HCT116 (cell line): ENCODE measurements around the gene SLC7A5. TPM values are rescaled to one million over a fixed set of nuclear protein-coding genes. Genes with fewer than 3 reads are reported as not detected.

Experiments used
- ATAC-seq: fragments of 200-7000 bp; cut with Tn5 transposase; 2 replicates; pipeline ENCODE4 v1.9.1; 2020; ENCODE audit warnings: mild to moderate bottlenecking, moderate library complexity
- BruUV-seq: library from RNA; stranded (reverse); fragments of 400-500 nt; replicated peaks from 2 replicates; lab custom pipeline; 2021; lab: Mats Ljungman, UMichigan
- CTCF ChIA-PET: fragments of 300-600 bp; sonication (Branson Sonifier 250); formaldehyde crosslinking; loops from one replicate; lab custom pipeline; 2021; ENCODE audit warnings: antibody characterized with exemption; lab: Charles Lee
- POLR2A ChIA-PET: fragments of 300-600, 350-600 bp; sonication (Branson Sonifier 250); formaldehyde crosslinking; loops from one replicate; lab custom pipeline; 2021; ENCODE audit warnings: antibody characterized with exemption; lab: Charles Lee
- RAD21 ChIA-PET, 2 experiments: fragments of 300-600 bp; sonication (Branson Sonifier 250); formaldehyde crosslinking; loops; one replicate each; lab custom pipeline; 2023; ENCODE audit warnings: low total read pairs in 2 of 2; ENCODE audit not compliant: uncharacterized antibody in 2 of 2, unreplicated experiment in 2 of 2, low non-redundant PET in 1 of 2; lab: Charles Lee
- DNase-seq: peaks from one replicate; pipeline ENCODE4 v3.0.0-alpha.2; 2010; ENCODE audit warnings: low read depth, low spot score
- H2AFZ ChIP-seq: fragments of 200-600 bp; shearing (Covaris generic), sonication (generic); 2 replicates; pipeline ENCODE4 v1.6.1; 2017; ENCODE audit warnings: low read depth, mixed run types, mixed read lengths, antibody characterized with exemption, low read length; ENCODE audit not compliant: poor library complexity, severe bottlenecking
- H3K27ac ChIP-seq: 2 replicates; pipeline ENCODE4 v1.5.1; 2012; ENCODE audit warnings: low read depth, low read length
- H3K27me3 ChIP-seq: fragments of 200-600 bp; sonication (generic); 2 replicates; pipeline ENCODE4 v1.6.1; 2016; ENCODE audit warnings: mixed run types, low read length, mixed read lengths; ENCODE audit not compliant: insufficient read depth
- H3K36me3 ChIP-seq, 2 experiments: fragments of 200-500 bp in 1 of 2; fragments of 200-600 bp in 1 of 2; sonication (Bioruptor generic) in 1 of 2; sonication (generic) in 1 of 2; 2 replicates each; pipeline versions ENCODE4 v1.5.1 to v1.6.1; 2014 to 2016; ENCODE audit warnings: low read length in 2 of 2, inconsistent platforms in 1 of 2, mixed read lengths in 1 of 2, mixed run types in 1 of 2; ENCODE audit not compliant: insufficient read depth in 2 of 2, control insufficient read depth in 1 of 2
- H3K4me1 ChIP-seq, 2 experiments: fragments of 200-600 bp in 1 of 2; sonication (generic) in 1 of 2; 2 replicates each; pipeline versions ENCODE4 v1.5.1 to v1.6.1; 2012 to 2017; ENCODE audit warnings: low read length in 2 of 2, inconsistent platforms in 1 of 2, mild to moderate bottlenecking in 1 of 2, mixed read lengths in 1 of 2, mixed run types in 1 of 2, moderate library complexity in 1 of 2; ENCODE audit not compliant: insufficient read depth in 2 of 2, control insufficient read depth in 1 of 2
- H3K4me2 ChIP-seq: fragments of 200-600 bp; sonication (generic); 2 replicates; pipeline ENCODE4 v1.6.1; 2017; ENCODE audit warnings: mixed run types, low read length, mixed read lengths
- H3K4me3 ChIP-seq, 2 experiments: fragments of 200-600 bp in 1 of 2; sonication (generic) in 1 of 2; replicated peaks in 1 of 2; 2 replicates each; pipeline ENCODE4 v1.5.1; 2011 to 2016; ENCODE audit warnings: low read length in 2 of 2, control low read depth in 1 of 2, low read depth in 1 of 2, mild to moderate bottlenecking in 1 of 2, mixed read lengths in 1 of 2, mixed run types in 1 of 2
- H3K79me2 ChIP-seq: fragments of 200-600 bp; sonication (generic); 2 replicates; pipeline ENCODE4 v1.6.1; 2017; ENCODE audit warnings: mild to moderate bottlenecking, mixed run types, low read length, moderate library complexity, mixed read lengths; ENCODE audit not compliant: insufficient read depth
- H3K9ac ChIP-seq: fragments of 200-600 bp; sonication (generic); 2 replicates; pipeline ENCODE4 v1.6.1; 2016; ENCODE audit warnings: low read length, mixed read lengths
- H3K9me2 ChIP-seq: fragments of 200-600 bp; sonication (generic), shearing (Covaris generic); 2 replicates; pipeline ENCODE4 v1.6.1; 2017; ENCODE audit warnings: mixed run types, mild to moderate bottlenecking, moderate library complexity; ENCODE audit not compliant: insufficient read depth
- H3K9me3 ChIP-seq, 2 experiments: fragments of 200-500 bp in 1 of 2; fragments of 200-600 bp in 1 of 2; sonication (Bioruptor generic) in 1 of 2; sonication (generic) in 1 of 2; 2 replicates each; pipeline ENCODE4 v1.6.1; 2014 to 2017; ENCODE audit warnings: low read length in 2 of 2, mixed read lengths in 2 of 2, inconsistent platforms in 1 of 2, low read depth in 1 of 2, mild to moderate bottlenecking in 1 of 2, mixed run types in 1 of 2, moderate library complexity in 1 of 2; ENCODE audit not compliant: control insufficient read depth in 1 of 2, insufficient read depth in 1 of 2
- H4K20me1 ChIP-seq: fragments of 200-600 bp; sonication (generic), shearing (Covaris generic); 2 replicates; pipeline ENCODE4 v1.6.1; 2017; ENCODE audit warnings: mixed run types, mild to moderate bottlenecking, moderate library complexity; ENCODE audit not compliant: insufficient read depth
- CBX3 ChIP-seq: IDR thresholded peaks from 2 replicates; pipeline ENCODE4 v1.6.1; 2012; ENCODE audit warnings: low read depth
- CEBPB ChIP-seq: IDR thresholded peaks from 2 replicates; pipeline ENCODE4 v1.6.1; 2012; ENCODE audit warnings: low read depth
- ELF1 ChIP-seq: IDR thresholded peaks from 2 replicates; pipeline ENCODE4 v1.6.1; 2012; ENCODE audit warnings: low read depth, borderline replicate concordance
- EZH2 ChIP-seq: fragments of 200-600 bp; sonication (generic); IDR thresholded peaks from 2 replicates; pipeline ENCODE4 v1.6.1; 2017; ENCODE audit warnings: antibody characterized with exemption, mixed run types
- EZH2phosphoT487 ChIP-seq: fragments of 200-600 bp; IDR thresholded peaks from 2 replicates; pipeline ENCODE4 v1.6.1; 2018; ENCODE audit warnings: antibody characterized with exemption, borderline replicate concordance
- FOSL1 ChIP-seq: IDR thresholded peaks from 2 replicates; pipeline ENCODE4 v1.6.1; 2012; ENCODE audit warnings: low read depth
- POLR2A ChIP-seq: IDR thresholded peaks from 2 replicates; pipeline ENCODE4 v1.7.0; 2011; ENCODE audit warnings: borderline replicate concordance; ENCODE audit not compliant: insufficient read depth, insufficient read length; ENCODE audit errors: extremely low read depth
- POLR2AphosphoS5 ChIP-seq: IDR thresholded peaks from 2 replicates; pipeline ENCODE4 v1.6.1; 2011; ENCODE audit warnings: mild to moderate bottlenecking, low read depth, low read length, moderate library complexity
- SP1 ChIP-seq: IDR thresholded peaks from 2 replicates; pipeline ENCODE4 v1.6.1; 2012; ENCODE audit warnings: low read depth
- SRF ChIP-seq: IDR thresholded peaks from 2 replicates; pipeline ENCODE4 v1.6.1; 2012; ENCODE audit warnings: low read depth
- TCF7L2 ChIP-seq: IDR thresholded peaks from 2 replicates; pipeline ENCODE4 v1.7.0; 2011; ENCODE audit warnings: borderline replicate concordance, inconsistent platforms; ENCODE audit not compliant: insufficient read depth, insufficient read length; ENCODE audit errors: extremely low read depth
- YY1 ChIP-seq: IDR thresholded peaks from 2 replicates; pipeline ENCODE4 v1.6.1; 2011; ENCODE audit warnings: low read length, low read depth, moderate library complexity, mild to moderate bottlenecking; ENCODE audit not compliant: insufficient replicate concordance; ENCODE audit errors: extremely low read depth
- ZFX ChIP-seq: fragments of 450-650 bp; IDR thresholded peaks from 2 replicates; pipeline ENCODE4 v1.6.1; 2017
- ZNF274 ChIP-seq: fragments of 200-500 bp; sonication (Bioruptor generic); IDR thresholded peaks from 2 replicates; pipeline ENCODE4 v1.6.1; 2014; ENCODE audit warnings: mild to moderate bottlenecking, low read depth, low read length, inconsistent platforms
- intact Hi-C: fragments of 100-400 bp; cut with micrococcal nuclease; formaldehyde crosslinking; loops from 2 replicates; pipeline ENCODE4 v1.10.0; 2022
- total RNA-seq: library from RNA; stranded (reverse); gene quantifications from one replicate; pipeline ENCODE4 v1.2.1, GENCODE V29; 2021; ENCODE audit not compliant: unreplicated experiment
- TF ChIP-seq, protein P1 (sequence below), 3 experiments: fragments of 200-600 bp in 1 of 3; sonication (generic) in 1 of 3; IDR thresholded peaks in 2 of 3; conservative IDR thresholded peaks in 1 of 3; 2 replicates each; pipeline ENCODE4 v1.5.1; 2012 to 2017; ENCODE audit warnings: low read depth in 2 of 3, low read length in 2 of 3, antibody characterized with exemption in 1 of 3, borderline replicate concordance in 1 of 3, control low read depth in 1 of 3, mild to moderate bottlenecking in 1 of 3, mixed read lengths in 1 of 3, mixed run types in 1 of 3, moderate library complexity in 1 of 3; ENCODE audit not compliant: insufficient read depth in 1 of 3

SLC7A5 gene
- total RNA-seq, 1 experiment from 2014 or later: 482 TPM

DNA sequence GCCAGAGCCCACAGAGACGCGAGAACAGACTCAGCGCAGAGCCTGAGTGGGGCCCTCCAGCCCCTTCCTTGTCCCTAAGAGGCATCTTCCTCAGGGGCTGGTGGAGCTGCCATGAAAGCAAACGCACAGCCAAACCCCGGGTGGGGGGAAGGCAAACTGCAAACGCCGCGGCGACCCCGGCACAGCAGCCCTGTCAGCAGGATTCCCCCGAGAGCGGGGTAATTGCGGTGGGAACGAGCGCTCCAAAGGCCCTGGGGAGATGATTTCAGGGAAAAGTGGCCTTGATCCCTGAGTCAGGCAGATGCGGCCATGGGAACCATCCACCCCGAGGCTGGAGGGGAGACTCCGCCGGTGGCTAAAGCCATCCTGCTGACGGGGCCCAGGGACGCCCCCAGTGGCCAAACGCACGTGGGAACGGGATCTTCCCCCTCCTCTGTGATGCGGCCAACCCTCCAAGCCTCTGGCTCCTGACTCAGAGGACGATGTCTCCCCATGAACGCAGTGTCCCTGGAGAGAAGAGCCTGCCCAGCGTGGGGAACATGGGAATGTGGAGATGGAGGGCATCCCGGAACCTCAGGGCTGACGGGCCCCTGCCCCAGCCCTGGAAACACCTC, 25.1 kb downstream of the SLC7A5 start:
- H3K4me3 ChIP-seq: no peak overlapping the region
- ChIA-PET RAD21 (no interaction called here), POLR2A (no interaction called here)
- H3K9me2 ChIP-seq: no peaks in the 10 kb centered on the region
- H3K79me2 ChIP-seq: peaks cover 100% of the 10 kb centered on the region
- no peak overlapping the region for H3K4me2 ChIP-seq
- no peak for ATAC-seq
- DNase-seq: no peak
- H3K9ac ChIP-seq: no peak overlapping the region
- no peaks in the 10 kb centered on the region for H3K4me1 ChIP-seq
- no peaks in the 10 kb centered on the region for H3K27me3 ChIP-seq
- H3K9me3 ChIP-seq: no peaks in the 10 kb centered on the region
- intact Hi-C loops: no loop called here
- TF ChIP-seq POLR2AphosphoS5 (0 out of 2 replicates have a peak, but pooled peaks have one; percentile 7), TCF7L2 (no peak), ZFX (no peak)
- TF ChIP-seq, all 23 proteins: peak for 1
- BruUV-seq: no TSS peak
- no peak overlapping the region for H2AFZ ChIP-seq
- H4K20me1 ChIP-seq: peaks cover 25% of the 10 kb centered on the region; the same call in 1 of the 2 replicates
- CTCF ChIA-PET: no interaction called here
- peaks cover 32 to 94% of the 10 kb centered on the region in 2 experiments for H3K36me3 ChIP-seq
- peak overlapping the region; percentile 16; the same call in 1 of the 2 replicates for H3K27ac ChIP-seq

DNA sequence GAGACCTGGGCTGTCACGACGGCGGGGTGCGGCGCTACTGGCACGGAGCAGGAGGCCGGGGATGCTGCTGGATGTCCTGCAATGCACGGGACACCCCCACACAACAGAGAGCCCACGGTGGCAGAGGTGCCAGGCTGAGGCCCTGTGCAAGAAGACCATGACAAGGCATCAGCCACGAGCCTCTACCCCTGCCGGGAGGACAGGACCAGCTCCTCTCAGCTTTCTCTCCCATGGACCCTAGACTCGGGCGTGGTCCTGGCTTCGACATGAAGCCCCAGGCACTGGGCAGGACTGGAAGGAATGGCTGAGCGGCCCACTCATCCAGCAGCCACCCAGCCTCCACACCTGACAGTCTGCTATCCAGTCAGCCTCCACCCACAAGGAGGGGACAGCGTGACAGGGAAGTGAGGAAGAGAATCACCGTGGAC, 25.6 kb downstream of the SLC7A5 start:
- intact Hi-C loops: no loop called here
- ChIA-PET POLR2A (no interaction called here), CTCF (no interaction called here), RAD21 (no interaction called here)
- BruUV-seq: no TSS peak
- Histone ChIP-seq H3K27me3 (no peaks in the 10 kb centered on the region), H3K79me2 (peaks cover 96% of the 10 kb centered on the region), H3K4me1 (no peaks in the 10 kb centered on the region), H3K9ac (no peak overlapping the region), H3K27ac (no peak overlapping the region; the same call in 1 of the 2 replicates), H3K9me2 (no peaks in the 10 kb centered on the region), H4K20me1 (peaks cover 23% of the 10 kb centered on the region; the same call in 1 of the 2 replicates), H2AFZ (no peak overlapping the region), H3K9me3 (no peaks in the 10 kb centered on the region), H3K4me3 (no peak overlapping the region), H3K4me2 (no peak overlapping the region), H3K36me3 (peaks cover 28 to 94% of the 10 kb centered on the region in 2 experiments)
- ATAC-seq (no peak), DNase-seq (no peak)
- TF ChIP-seq YY1 (no peak), EZH2 (no peak), TCF7L2 (no peak), EZH2phosphoT487 (no peak), CBX3 (no peak), CEBPB (no peak), FOSL1 (no peak), SRF (no peak), ZNF274 (no peak), SP1 (no peak), POLR2A (no peak), ELF1 (no peak)
- TF ChIP-seq, protein P1, sequence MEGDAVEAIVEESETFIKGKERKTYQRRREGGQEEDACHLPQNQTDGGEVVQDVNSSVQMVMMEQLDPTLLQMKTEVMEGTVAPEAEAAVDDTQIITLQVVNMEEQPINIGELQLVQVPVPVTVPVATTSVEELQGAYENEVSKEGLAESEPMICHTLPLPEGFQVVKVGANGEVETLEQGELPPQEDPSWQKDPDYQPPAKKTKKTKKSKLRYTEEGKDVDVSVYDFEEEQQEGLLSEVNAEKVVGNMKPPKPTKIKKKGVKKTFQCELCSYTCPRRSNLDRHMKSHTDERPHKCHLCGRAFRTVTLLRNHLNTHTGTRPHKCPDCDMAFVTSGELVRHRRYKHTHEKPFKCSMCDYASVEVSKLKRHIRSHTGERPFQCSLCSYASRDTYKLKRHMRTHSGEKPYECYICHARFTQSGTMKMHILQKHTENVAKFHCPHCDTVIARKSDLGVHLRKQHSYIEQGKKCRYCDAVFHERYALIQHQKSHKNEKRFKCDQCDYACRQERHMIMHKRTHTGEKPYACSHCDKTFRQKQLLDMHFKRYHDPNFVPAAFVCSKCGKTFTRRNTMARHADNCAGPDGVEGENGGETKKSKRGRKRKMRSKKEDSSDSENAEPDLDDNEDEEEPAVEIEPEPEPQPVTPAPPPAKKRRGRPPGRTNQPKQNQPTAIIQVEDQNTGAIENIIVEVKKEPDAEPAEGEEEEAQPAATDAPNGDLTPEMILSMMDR (IDR thresholded peaks at IDR 0.05 in 2 of 3, conservative IDR thresholded peaks at IDR 0.05 in 1 of 3; ENCODE audit: borderline replicate concordance in 1 of 3, insufficient read depth in 1 of 3, low read depth in 2 of 3, low read length in 2 of 3): no peak
